HG02885 (cell line): ENCODE measurements around the gene GPR61.

Experiments used
- ATAC-seq: cut with Tn5 transposase; IDR thresholded peaks from one replicate; pipeline ENCODE4 v1.9.1; 2021; ENCODE audit warnings: mild to moderate bottlenecking; ENCODE audit not compliant: unreplicated experiment, poor library complexity

The GPR61 gene

DNA sequence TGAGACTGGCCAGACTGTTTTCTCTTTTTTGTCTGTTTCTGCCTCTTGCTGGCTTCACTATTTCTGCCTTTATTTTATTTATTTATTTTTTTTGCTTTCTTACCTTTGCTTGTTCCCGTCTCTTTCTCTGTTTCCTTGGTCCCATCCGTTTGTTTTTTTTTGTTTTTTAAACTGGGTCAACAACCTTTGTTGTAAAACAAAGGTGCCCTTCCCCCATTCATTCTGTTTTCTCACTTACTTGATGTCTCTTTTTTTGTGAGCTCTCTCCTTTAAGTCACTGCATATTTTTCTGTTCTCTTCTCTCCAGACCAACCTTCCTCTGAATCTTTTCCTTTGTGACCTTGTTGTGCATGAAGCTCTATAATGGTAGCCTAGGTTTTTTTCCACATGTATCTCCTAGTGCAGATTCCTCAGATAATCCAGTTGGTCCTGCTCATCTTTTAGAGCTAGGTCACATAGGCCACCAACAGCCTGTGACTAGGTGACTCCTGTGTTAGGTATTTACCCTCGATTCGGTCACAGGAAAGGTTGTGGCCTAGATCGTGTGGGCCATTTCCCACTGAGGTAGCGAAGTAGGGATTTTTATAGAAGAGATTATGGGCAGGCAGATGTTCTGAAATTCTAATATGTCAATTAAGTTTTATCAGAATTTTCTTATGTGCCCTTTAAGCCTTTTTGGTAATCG, 24.7 kb downstream of the GPR61 start:
- no peak for ATAC-seq

- no peak for ATAC-seq
These were observed 25.6 kb downstream of the GPR61 start for GRCh38 chr1:109565241-109565640.

GRCh38 chr1:109566982-109567381, 27.3 kb downstream of the GPR61 start:
- no peak for ATAC-seq

GRCh38 chr1:109567877-109568672, 28.4 kb downstream of the GPR61 start:
- ATAC-seq = no peak

- no peak for ATAC-seq
These were observed 29.7 kb downstream of the GPR61 start for GRCh38 chr1:109569323-109569722.

- no peak for ATAC-seq
These were observed 30.7 kb downstream of the GPR61 start for GRCh38 chr1:109570414-109570813.

DNA sequence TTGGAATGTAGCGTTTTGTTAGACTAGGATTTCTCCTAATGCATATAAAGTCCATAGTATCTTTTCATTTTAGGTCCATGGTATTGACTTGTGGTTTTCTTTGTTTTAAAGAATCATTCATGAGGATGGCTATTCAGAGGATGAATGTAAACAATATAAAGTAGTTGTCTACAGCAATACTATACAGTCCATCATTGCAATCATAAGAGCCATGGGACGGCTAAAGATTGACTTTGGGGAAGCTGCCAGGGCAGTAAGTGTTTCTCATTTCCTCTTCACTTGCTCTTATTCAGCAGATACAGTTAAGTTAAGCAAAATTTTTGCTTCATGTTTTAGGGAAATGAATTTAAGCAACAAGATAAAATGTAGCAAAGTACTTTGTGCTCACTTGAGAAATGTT, 34.1 kb downstream of the GPR61 start:
- ATAC-seq = no peak

- no peak for ATAC-seq
These were observed 39.3 kb downstream of the GPR61 start for GRCh38 chr1:109578947-109579443.

- ATAC-seq = no peak
These were observed 39.8 kb downstream of the GPR61 start for GRCh38 chr1:109579491-109579890.

DNA sequence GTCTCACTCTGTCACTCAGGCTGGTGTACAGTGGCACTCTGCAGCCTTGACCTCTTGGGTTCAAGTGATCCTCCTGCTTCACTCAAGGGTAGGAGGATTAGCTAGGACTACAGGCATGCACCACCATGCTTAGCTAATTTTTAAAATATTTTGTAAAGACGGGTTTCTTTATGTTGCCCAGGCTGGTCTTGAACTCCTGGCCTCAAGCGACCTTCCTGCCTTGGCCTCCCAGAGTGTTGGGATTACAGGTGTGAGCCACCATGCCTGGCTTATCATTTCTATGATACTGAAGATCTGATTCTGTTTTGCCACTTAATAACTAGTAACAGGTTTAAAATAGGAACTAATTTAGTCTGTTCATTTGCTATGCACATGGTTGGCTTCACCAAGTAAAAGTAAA, 42.3 kb downstream of the GPR61 start:
- no peak for ATAC-seq

DNA sequence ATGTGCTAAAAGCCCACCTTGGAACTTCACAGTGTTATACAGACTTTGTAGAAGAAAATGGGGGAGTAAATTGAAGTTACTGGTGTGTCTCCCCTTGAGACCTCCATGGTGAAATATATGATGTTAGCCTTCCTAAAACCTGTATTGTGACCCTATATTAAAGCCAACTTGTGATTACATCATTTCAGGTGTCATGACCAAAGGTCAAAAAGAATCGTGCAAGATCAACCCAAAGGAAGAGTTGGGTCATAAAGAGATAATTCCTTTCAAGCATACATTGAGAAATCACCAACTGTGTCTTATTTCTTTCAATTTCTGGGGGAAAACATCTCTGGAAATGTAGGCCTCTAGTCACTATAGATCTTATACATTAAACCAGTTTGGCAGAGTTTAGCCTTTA, 45.1 kb downstream of the GPR61 start:
- no peak for ATAC-seq

- ATAC-seq = no peak
These were observed 46.4 kb downstream of the GPR61 start for GRCh38 chr1:109586055-109586454.

GRCh38 chr1:109589177-109589576, 49.5 kb downstream of the GPR61 start:
- no peak for ATAC-seq

DNA sequence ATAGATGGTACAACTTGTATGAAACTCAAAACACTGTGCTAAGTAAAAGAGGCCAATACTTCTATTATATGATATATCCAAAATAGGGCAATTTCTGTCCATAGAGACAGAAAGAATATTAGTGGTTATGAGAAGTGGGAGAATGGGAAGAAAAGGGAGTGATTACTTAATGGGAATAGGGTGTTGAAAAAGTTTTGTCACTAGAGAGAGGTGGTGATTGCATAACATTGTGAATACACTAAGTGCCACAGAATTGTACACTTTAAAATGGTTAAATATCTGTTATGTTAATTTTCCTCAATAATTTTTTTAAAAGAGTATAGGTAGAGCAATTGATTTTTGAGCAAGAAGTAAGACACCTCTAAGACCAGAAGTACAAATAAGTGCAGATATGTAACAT, 50.0 kb downstream of the GPR61 start:
- no peak for ATAC-seq

GRCh38 chr1:109592916-109593315, 53.2 kb downstream of the GPR61 start:
- no peak for ATAC-seq

GRCh38 chr1:109595531-109595930, 55.9 kb downstream of the GPR61 start:
- no peak for ATAC-seq
